Psoas muscle (tissue), 8 donors: ENCODE results near the gene NINJ1. TPM values are rescaled to one million over a fixed set of nuclear protein-coding genes. Genes with fewer than 3 reads are reported as not detected.

Source experiments
- ATAC-seq, 4 donors: fragments of 200-7000 bp; cut with Tn5 transposase; one replicate each; pipeline ENCODE4 v1.9.1; 2020; ENCODE audit warnings: moderate library complexity in 3 of 4, mild to moderate bottlenecking in 2 of 4
- DNase-seq, 2 donors: peaks; one replicate each; pipeline ENCODE4 v3.0.0-alpha.2; 2020
- H3K27ac ChIP-seq: fragments of 200-600 bp; one replicate; pipeline ENCODE4 v1.8.0; 2022
- H3K27me3 ChIP-seq, 3 donors: fragments of 200-600 bp in 1 of 3; one replicate each; pipeline versions ENCODE4 v1.6.1 to v1.8.0; 2013 to 2022; ENCODE audit warnings: low read length in 2 of 3, mild to moderate bottlenecking in 2 of 3, moderate library complexity in 1 of 3; ENCODE audit not compliant: insufficient read depth in 3 of 3
- H3K36me3 ChIP-seq, 2 donors: fragments of 200-600 bp in 1 of 2; one replicate each; pipeline versions ENCODE4 v1.6.1 to v1.8.0; 2013 to 2022; ENCODE audit warnings: low read depth in 1 of 2, mild to moderate bottlenecking in 1 of 2, moderate library complexity in 1 of 2; ENCODE audit not compliant: insufficient read depth in 1 of 2
- H3K4me1 ChIP-seq: fragments of 200-600 bp; one replicate; pipeline ENCODE4 v1.8.0; 2022
- H3K4me3 ChIP-seq: fragments of 200-600 bp; one replicate; pipeline ENCODE4 v1.8.0; 2022; ENCODE audit warnings: mild to moderate bottlenecking
- H3K9me3 ChIP-seq: fragments of 200-600 bp; one replicate; pipeline ENCODE4 v1.8.0; 2022
- WGBS, 3 donors: extraction: QIAGEN DNeasy Blood & Tissue Kit; methylation state at CpG; one replicate each; pipeline versions ENCODE4 v1.1.6 to v1.1.7; 2013; 5-methylcytosine and 5-hydroxymethylcytosine counted together
- intact Hi-C, 2 donors: fragments of 100-400 bp; cut with DNase I; formaldehyde crosslinking; loops; one replicate each; pipeline versions ENCODE4 v1.11.0 to v1.14.2; 2022
- polyA plus RNA-seq, 3 donors: library from polyadenylated mRNA; stranded (reverse); fragments of 200-250 nt; gene quantifications; one replicate each; pipeline ENCODE4 v1.2.3, GENCODE V29; 2013
- total RNA-seq, 4 donors: library from RNA; stranded (reverse); fragmentation: NEBNext Ultra II Directional in 2 of 4; extraction: Animal tissue kit (Norgen Biotek cat#: 25700) in 2 of 4; gene quantifications; one replicate each; pipeline versions ENCODE4 v1.2.1 to v1.2.4, GENCODE V29; 2021 to 2023
- TF ChIP-seq, protein P1 (sequence below): fragments of 200-600 bp; IDR thresholded peaks from one replicate; pipeline ENCODE4 v1.8.0; 2022; ENCODE audit warnings: antibody characterized with exemption
- donor health status: healthy with polysubstance abuse.
- donor health status: DM: no; HTN: no; CAD: no; lungs with moderate emphysema.
- donor health status: Bipolar disorder and iron deficiency.
- donor health status: healthy.
- donor health status: DM: yes; HTN: yes; CAD: no.
- donor health status: DM: no; HTN: no; CAD: no.
- donor health status: DM: no; HTN: no; CAD: no.
- donor health status: DM: yes; HTN: yes; CAD: no.

The NINJ1 gene
- total and polyA plus RNA-seq, 7 donors, result 17.8 to 40.1 (median 21.3) TPM

DNA sequence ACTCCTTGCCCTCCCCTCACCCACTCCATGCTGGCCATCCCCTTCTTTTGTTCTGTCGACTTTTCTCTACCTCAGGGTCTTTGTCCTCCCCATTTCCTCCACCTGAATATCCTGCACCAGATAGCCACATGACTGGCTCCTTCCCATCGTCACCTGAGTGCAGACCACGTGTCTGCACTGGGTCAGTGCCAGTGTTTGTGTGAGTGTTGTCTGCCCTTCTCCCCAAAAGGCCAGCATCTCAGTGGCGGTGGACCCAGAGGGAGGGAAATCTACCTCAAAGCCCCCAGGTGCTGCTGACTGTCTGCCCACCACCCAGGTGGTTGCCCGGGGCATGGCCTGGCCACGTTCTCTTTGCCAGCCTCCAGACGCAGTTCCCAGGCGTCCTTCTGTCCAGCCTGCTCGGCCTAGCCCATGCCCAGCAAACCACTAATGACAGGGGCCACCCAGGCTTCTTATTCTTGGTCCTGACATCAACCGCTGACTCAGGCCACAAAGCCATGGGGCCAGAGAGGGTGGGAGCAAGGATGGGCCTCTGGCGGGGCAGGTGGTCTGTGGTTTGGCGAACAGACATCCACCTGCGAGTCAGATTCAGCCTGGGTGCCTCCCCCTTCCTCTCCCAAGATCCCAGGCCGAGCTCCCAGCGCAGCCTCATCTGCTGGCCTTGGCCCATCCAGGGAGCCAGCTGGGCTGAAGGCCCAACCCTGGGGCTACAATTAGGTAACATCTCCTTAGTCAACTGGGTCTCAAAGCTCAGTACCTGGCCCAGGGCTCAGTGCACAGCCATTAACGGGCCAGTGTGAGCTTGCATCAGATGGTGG lies 5.5 kb upstream of the NINJ1 start:
- peak; percentile 50 to 69 (median 60) for ATAC-seq
- TF ChIP-seq, protein P1, sequence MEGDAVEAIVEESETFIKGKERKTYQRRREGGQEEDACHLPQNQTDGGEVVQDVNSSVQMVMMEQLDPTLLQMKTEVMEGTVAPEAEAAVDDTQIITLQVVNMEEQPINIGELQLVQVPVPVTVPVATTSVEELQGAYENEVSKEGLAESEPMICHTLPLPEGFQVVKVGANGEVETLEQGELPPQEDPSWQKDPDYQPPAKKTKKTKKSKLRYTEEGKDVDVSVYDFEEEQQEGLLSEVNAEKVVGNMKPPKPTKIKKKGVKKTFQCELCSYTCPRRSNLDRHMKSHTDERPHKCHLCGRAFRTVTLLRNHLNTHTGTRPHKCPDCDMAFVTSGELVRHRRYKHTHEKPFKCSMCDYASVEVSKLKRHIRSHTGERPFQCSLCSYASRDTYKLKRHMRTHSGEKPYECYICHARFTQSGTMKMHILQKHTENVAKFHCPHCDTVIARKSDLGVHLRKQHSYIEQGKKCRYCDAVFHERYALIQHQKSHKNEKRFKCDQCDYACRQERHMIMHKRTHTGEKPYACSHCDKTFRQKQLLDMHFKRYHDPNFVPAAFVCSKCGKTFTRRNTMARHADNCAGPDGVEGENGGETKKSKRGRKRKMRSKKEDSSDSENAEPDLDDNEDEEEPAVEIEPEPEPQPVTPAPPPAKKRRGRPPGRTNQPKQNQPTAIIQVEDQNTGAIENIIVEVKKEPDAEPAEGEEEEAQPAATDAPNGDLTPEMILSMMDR, result no peak

DNA sequence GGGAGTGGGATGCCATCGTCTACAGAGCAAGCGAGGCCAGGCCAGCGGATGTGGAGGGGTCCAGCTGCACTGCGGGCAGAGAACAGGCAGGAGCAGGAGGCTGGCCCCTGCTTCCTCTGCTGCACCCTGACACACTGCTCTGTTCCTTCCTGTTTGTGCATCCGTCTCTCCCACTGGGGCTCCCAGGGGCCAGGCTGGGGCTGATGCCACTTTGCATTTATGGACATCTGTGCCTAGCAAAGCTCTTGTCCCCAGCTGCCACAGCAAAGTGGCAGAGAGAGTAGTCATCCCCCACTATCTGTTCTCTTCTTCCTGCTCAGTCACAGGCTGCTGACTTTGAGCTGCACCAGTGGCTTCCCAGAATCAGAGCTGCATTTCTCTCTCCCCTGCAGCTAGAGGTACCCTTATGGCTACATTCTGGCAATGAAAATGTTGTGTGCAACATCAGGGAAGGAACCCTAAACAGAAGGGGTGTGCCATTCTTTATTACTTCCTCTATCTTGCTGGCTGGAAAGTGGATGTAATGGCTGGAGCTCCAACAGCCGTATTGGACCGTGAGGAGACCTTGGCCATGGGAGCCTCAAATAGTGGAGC lies 4.2 kb upstream of the NINJ1 start:
- intact Hi-C loops, result no loop called here
- peak in 1 of 2 donors; percentile 16 for DNase-seq
- WGBS, 3 donors, result 70 to 75% (median 71%) methylated on average over 7 of the region's 7 CpGs

More for the DNA sequence above, 5.5 kb upstream of the NINJ1 start:
- Histone ChIP-seq H3K36me3 (no peaks in the 10 kb centered on the region), H3K4me3 (no peak overlapping the region), H3K4me1 (peaks cover 19% of the 10 kb centered on the region), H3K27ac (peak overlapping the region; percentile 7), H3K9me3 (no peaks in the 10 kb centered on the region), H3K27me3 (no peaks in the 10 kb centered on the region)
- WGBS, 3 donors, result 64 to 85% (median 74%) methylated on average over 14 to 16 of the region's 16 CpGs
- peak in 1 of 2 donors; percentile 45 for DNase-seq
- intact Hi-C loops, result loop anchor here in 1 of 2 donors (5.0 kb wide), 1 partner anchor 32 kb away; no protein-coding TSS in a partner anchor

DNA sequence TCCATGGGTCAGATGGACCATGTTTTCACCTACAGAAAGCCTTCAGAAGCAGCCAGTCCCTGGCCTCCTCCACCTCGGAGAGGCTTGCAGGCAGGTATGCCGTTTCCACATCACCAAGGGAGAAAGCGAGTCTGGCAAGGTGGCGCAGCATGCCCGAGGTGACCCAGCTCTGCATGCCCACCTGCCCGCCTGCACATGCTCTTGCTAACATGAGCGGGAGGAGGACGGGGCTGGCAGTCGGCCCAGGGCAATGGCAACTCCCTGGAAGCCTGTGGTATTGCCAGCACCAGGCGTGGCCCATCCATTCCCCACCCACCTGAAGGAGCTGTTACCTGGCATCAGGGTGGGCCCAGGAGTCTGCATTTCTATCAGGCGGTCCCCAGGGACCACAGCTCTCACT lies 3.3 kb upstream of the NINJ1 start:
- peaks cover 20% of the 10 kb centered on the region for H3K4me1 ChIP-seq
- ATAC-seq, result no peak

More for the DNA sequence above, 4.2 kb upstream of the NINJ1 start:
- no peaks in the 10 kb centered on the region for H3K27me3 ChIP-seq
- H3K9me3 ChIP-seq, result no peaks in the 10 kb centered on the region
- TF ChIP-seq, protein P1, result no peak
- peaks cover 11% of the 10 kb centered on the region for H3K4me1 ChIP-seq
- no peak overlapping the region for H3K27ac ChIP-seq
- H3K36me3 ChIP-seq, result no peaks in the 10 kb centered on the region
- ATAC-seq, result no peak
- no peak overlapping the region for H3K4me3 ChIP-seq

DNA sequence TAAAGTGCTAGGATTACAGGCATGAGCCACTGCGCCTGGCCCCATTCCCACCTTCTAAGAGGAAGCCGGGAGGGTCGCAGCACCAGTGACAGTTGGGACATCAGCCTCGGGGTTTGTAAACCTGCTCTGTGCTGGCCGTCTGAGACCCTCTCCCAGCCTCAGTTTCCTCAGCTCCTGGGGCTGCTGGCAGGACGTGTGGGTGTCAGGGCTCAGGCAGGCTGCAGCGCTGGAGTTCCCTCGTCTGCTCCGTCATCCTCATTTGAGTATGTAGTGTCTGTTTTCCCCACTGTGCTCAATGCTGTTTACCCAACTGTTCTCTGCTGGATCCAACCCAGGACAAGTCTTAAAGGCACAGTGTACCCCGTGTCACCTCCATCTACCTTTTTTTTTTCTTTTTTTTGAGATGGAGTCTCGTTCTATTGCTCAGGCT lies 2.0 kb upstream of the NINJ1 start:
- Histone ChIP-seq H3K4me3 (peak overlapping the region; percentile 49), H3K27me3 (no peaks in the 10 kb centered on the region), H3K4me1 (peaks cover 32% of the 10 kb centered on the region), H3K36me3 (no peaks in the 10 kb centered on the region), H3K9me3 (no peaks in the 10 kb centered on the region), H3K27ac (peak overlapping the region; percentile 98)
- DNase-seq, result peak in 1 of 2 donors; percentile 69
- intact Hi-C loops, result no loop called here
- TF ChIP-seq, protein P1, result no peak
- ATAC-seq, result peak; percentile 22 to 63 (median 38)
- WGBS, 3 donors, result 19 to 23% (median 21%) methylated on average over 11 of the region's 11 CpGs

More for the DNA sequence above, 3.3 kb upstream of the NINJ1 start:
- H3K9me3 ChIP-seq, result no peaks in the 10 kb centered on the region
- TF ChIP-seq, protein P1, result no peak
- no peaks in the 10 kb centered on the region for H3K27me3 ChIP-seq
- H3K27ac ChIP-seq, result no peak overlapping the region
- H3K4me3 ChIP-seq, result no peak overlapping the region
- intact Hi-C loops, result no loop called here
- DNase-seq, result peak; percentile 16 to 59
- no peaks in the 10 kb centered on the region for H3K36me3 ChIP-seq
- WGBS, 3 donors, result 85 to 93% (median 86%) methylated on average over 11 of the region's 11 CpGs
